GM21529 (cell line): ENCODE results near the gene SPO11.

Source experiments
- ATAC-seq: cut with Tn5 transposase; IDR thresholded peaks from one replicate; pipeline ENCODE4 v1.9.1; 2021; ENCODE audit not compliant: unreplicated experiment

Gene SPO11

GRCh38 chr20:57329608-57330221 lies at the start of gene SPO11:
Gene SPO11, plus strand, starts transcription at chr20:57329803. Its CDS starts 65 bp downstream, at chr20:57329868.
- ATAC-seq, result no peak

- no peak for ATAC-seq
Measured at GRCh38 chr20:57280221-57280620, 49.4 kb upstream of the SPO11 start.

GRCh38 chr20:57281900-57282299 lies 47.7 kb upstream of the SPO11 start:
- no peak for ATAC-seq

DNA sequence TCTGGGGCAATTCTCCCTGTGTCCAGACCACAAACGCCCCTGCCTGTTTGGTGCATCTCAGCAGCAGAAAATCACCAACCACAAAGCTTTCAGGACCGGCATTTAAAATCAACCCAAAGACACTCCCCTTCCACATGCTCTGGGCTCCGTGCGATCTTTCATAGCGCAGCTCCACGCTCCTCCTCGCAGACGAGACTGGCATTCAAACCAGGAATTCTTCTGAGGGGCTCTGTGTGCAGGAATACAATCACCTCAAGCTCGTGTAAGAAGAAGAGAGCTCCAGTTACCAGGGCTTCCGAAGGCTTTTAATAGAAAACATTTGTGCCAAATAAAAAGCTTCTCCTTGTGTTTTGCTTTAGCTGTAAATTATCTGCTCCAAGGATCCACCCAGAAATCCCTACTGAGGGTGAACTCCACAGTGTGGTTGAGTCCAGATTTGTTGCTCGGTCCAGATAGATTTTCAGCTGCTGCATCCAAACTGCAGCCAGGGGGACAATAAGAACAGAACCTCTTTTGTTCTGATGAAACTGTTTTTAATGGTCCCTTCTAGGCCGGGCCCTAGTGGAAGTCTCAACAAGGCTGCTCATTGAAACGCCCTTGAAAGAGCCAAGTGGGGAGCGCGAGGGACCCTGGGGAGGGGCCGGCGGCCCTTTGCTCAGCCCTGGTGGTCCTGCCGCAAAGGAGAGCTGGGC lies 46.8 kb upstream of the SPO11 start:
- ATAC-seq, result no peak

GRCh38 chr20:57283860-57284259 lies 45.7 kb upstream of the SPO11 start:
- ATAC-seq, result no peak

- no peak for ATAC-seq
Measured at GRCh38 chr20:57287007-57287880, 42.4 kb upstream of the SPO11 start.

- ATAC-seq, result no peak
Measured at GRCh38 chr20:57287901-57288300, 41.7 kb upstream of the SPO11 start.

- ATAC-seq, result no peak
Measured at GRCh38 chr20:57288651-57289277, 40.8 kb upstream of the SPO11 start.

DNA sequence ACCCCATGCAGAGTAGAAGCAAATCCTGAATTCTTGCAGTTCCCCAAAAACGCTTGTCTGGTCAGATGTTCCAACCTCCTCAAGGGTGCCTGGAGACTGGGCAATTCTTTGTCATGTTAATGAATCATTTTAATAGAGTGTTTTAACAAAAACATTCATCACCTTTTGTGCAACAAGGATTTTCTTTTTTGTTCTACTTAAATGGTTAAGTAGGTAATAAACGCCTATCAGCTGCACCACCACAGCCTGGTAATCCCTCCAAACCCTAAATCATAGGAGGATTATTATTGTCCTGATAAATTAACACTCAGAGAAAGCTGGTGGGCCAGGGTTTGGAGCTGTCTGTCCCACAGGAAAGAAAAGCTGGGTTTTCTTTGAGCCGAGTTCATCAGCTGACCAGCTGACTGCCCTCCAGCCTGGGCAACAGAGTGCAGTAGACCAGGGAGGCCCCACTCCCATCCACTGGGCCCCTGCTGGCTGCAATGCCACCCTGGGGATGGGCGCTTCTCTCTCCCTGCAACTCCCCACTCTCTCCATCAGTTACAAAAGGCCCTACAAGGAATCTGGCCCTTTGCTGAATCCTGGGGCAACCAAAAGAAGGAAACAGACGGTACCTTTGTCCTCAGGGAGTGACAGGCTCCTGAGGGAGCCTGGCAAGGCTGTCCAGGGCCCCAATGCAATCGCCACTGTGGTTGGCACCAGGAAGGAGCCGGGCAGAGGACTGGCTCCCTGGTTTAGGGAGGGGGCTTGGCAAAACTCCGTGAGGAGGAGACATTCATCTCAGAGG lies 40.0 kb upstream of the SPO11 start:
- ATAC-seq, result no peak

- no peak for ATAC-seq
Measured at GRCh38 chr20:57290178-57290484, 39.5 kb upstream of the SPO11 start.

GRCh38 chr20:57291003-57291402 lies 38.6 kb upstream of the SPO11 start:
- no peak for ATAC-seq

DNA sequence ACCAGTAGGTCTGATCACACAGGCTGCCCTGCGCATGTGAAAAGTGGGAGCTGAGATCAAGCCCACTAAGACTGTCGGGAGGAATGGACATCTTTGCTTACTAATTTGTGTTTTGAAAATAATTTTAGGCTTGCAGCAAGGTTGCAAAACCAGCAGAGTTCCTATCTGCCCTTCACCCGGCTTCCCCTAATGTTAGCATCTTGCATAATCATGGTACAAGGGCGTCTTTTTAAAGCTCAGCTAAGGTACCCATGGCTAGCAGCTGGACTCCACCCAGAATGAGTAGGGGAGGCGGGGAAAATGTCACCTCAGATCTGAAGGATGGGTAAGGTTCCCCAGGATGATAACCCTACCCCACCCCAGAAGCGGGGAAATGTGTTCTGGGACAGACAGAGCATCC lies 37.9 kb upstream of the SPO11 start:
- no peak for ATAC-seq

DNA sequence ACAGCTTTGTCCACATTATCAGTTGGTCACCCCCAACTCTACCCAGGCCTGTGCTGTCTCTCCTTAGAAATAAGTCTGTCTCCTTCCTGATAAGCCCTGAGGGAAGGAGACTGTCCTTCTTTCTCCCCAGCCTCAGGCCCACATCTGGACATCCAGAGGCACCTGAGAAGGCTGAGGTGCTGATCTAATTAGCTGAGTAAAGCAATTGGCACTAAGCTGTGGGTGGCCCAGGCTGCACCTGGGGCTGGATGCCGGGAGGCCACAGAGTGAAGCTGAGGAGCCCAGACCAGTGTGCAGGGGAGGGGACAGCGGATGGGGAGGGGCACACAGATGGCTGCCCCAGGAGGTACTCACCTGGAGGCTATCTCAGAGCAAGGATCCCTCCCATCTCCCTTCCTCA lies 37.0 kb upstream of the SPO11 start:
- no peak for ATAC-seq

DNA sequence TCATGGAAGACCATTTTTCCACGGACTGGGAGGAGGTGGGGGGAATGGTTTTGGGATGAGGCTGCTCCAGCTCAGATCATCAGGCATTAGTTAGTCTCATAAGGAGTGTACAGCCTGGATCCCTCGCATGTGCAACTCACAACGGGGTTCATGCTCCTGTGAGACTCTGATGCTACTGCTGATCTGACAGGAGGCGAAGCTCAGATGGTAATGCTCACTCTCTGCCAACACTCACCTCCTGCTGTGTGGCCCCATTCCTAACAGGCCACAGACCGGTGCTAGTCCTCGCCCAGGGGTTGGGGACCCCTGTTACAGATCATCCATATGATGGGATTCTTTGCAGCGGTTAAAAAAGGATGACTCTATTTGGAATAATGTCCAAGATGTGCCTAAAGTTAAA lies 35.6 kb upstream of the SPO11 start:
- ATAC-seq, result no peak

DNA sequence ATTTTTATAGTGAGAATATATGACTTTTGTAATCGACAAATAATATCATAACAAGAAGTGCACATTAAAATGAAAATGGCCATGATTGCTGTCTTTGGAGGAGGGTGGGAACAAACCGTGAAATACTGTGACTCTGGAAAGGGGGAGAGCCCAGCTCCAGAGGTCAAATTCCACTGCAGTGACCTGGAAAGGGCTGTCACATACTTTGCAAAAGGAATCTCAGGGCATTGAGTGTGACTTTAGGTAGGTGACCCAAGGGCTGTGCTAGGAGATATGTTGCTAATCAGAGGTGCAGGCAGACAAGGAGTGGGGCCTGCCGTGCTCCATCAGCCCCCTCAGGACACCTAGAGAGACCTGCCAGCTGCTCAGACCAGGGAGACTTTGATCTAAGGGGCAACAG lies 35.1 kb upstream of the SPO11 start:
- no peak for ATAC-seq

- ATAC-seq, result no peak
Measured at GRCh38 chr20:57298457-57298856, 31.1 kb upstream of the SPO11 start.

GRCh38 chr20:57301026-57301425 lies 28.6 kb upstream of the SPO11 start:
- no peak for ATAC-seq

GRCh38 chr20:57306747-57307146 lies 22.9 kb upstream of the SPO11 start:
- ATAC-seq, result no peak

- ATAC-seq, result no peak
Measured at GRCh38 chr20:57308451-57309271, 20.9 kb upstream of the SPO11 start.

DNA sequence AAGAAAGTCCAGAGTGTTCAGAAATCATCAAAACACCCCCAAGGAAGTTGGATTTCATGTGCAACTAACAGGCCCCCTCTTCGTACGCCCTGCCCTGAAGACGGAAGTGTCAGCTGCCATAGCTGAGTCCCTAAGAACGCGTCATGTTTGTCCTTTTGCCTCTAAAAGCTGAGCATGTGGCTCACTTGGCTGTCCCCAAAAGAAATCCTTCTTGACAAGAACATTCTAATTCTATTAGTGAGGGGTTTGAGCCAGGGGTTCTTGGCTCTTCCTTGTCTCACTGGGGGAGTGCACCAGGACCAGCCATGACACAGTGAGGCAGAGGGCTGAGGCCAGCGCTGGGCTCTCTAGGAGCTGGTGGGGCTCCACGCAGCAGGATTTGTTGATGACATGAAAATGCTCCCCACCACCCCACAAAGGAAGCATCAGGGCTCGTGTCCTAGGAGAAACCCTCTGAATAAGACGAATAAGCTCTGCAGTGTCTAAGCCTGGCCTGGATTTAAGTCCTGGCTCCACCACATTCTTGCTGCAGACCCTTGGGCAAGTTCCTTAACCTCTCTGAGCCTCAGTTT lies 20.0 kb upstream of the SPO11 start:
- no peak for ATAC-seq
